SK-N-DZ (cell line): ENCODE results near the gene DDX56. TPM values are rescaled to one million over a fixed set of nuclear protein-coding genes. Genes with fewer than 3 reads are reported as not detected.
"Not testable (repeated sequence)": the region's sequence is repeated elsewhere in the genome, so short reads cannot be mapped to it uniquely, and the experiment has no call there.

Experiments used
- DNase-seq: peaks from one replicate; pipeline ENCODE4 v3.0.0-alpha.2; 2015; ENCODE audit warnings: low spot score
- polyA plus RNA-seq, 2 experiments: library from polyadenylated mRNA; depleted of rRNA; stranded (reverse); fragments of >200 nt; gene quantifications; 2 replicates each; pipeline ENCODE4 v1.2.3, GENCODE V29; 2014

Gene DDX56
- 93.1 and 95.4 TPM in 2 replicates for polyA plus RNA-seq (2014; cell fraction: cytosol; rRNA removed)
- 172 and 224 TPM in 2 replicates for polyA plus RNA-seq (2014; cell fraction: nucleus; rRNA removed)

GRCh38 chr7:44573464-44574286 is at the start of gene DDX56:
TSS of gene DDX56 (minus strand) at chr7:44573908. CDS start at chr7:44573895, 13 bp downstream.
- peak; percentile 94 for DNase-seq

- no peak for DNase-seq
These were observed 48.8 kb upstream of the DDX56 start for GRCh38 chr7:44622342-44623151.

DNA sequence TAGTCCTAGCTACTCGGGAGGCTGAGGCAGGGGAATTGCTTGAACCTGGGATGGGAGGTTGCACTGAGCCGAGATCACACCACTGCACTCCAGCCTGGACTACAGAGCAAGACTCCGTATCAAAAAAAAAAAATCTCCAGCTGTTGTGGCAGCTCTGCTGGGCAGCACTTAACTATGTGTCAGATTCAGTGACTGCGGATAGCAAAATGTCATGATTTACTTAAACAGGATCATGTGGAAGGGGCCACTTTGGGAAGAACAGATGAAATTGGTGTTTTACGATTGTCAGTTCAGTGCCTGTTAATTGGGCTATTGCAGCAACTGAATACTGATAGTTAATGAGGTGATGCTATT is 48.0 kb upstream of the DDX56 start:
- no peak for DNase-seq

- DNase-seq = no peak
These were observed 47.5 kb upstream of the DDX56 start for GRCh38 chr7:44621034-44621749.

DNA sequence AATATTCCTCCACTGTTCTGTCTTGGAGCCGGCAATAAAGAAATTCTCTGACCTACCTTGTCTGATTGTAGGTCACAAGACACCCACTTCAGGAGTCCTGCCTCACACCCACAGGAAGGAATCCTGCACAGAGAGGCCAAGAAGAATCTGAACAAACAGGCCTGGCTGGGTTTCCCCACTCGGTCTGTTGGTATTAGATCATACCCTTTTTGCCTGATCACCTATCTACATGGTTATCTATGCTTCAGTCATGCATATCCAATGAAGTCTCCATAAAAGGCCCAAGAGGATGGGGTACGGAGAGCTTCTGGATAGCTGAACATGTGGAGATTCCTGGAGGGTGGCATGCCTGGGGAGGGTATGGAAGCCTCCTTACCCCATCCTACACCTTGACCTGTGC is 45.0 kb upstream of the DDX56 start:
- DNase-seq = no peak

DNA sequence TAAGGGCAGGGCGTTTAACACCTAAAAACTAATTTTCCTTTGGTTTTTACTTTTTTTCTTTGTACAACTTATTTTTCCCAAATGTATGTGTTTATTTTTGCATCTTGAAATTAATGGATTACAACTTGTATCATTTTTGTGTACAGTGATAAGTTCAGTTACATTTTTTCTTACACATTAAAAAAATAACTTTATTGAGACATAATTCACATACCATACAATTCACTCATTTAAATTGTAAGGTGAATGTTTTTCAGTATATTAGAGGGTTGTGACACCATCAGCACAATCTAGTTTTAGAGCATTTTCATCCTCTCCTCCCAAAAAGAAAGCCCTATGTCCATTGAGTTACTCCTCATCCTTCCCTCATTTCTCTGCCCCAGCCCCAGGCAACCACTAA is 44.3 kb upstream of the DDX56 start:
- no peak for DNase-seq

DNA sequence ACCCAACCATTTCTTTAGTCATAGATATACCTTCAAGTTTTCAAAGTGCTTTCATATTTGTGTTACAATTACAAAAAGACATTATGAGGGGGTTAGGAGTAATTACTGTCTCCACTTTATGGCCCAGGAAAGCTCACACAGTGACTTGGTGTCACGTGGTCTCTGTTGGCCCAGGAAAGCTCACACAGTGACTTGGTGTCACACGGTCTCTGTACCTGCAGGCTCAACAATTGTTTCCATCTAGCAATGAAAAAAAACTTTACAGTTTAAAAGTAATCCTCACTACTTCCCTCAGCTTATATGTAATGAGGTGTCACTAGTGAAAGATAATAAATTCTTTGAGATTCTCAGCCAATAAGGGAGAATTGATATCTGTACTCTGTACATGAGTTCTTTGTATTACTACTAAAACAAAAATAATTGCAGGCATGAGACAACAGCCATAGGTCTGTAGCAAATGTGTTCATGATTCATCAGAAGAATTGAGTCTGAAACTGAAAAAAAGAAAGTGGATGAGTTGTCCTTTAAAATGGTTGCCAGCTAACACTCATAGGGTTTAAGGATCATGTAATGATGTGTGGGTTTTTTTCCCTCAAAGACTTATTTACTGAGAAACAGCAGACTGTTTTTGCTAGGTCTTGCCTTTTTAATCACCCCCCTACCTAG is 43.6 kb upstream of the DDX56 start:
- DNase-seq = no peak

- no peak for DNase-seq
These were observed 42.8 kb upstream of the DDX56 start for GRCh38 chr7:44616545-44616944.

- DNase-seq = no peak
These were observed 42.1 kb upstream of the DDX56 start for GRCh38 chr7:44615793-44616192.

DNA sequence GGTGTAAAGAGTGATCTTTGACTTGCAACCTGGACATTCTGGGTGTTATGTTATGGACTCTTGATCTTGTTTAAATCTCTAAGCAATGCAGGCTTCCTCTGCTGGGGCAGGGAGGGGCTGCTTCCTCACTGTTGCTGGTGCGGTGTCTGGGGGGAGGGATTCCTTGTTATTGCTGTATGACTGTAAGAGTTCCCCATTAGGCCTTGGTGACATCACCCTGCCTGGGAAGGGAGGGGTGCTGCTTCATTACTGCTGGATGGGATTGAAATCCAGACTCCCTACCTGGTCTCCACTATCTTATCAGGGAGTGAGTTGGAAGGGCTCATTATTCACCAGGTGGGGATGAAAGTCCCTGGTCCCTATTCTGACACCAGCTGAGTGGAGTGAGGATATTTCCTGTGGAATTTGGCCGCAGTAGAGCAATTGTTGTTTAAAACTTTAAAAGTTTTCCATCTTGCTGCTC is 41.5 kb upstream of the DDX56 start:
- DNase-seq = no peak

- DNase-seq = no peak
These were observed 36.1 kb upstream of the DDX56 start for GRCh38 chr7:44609829-44610228.

GRCh38 chr7:44608916-44609648 is 35.4 kb upstream of the DDX56 start:
- no peak for DNase-seq

DNA sequence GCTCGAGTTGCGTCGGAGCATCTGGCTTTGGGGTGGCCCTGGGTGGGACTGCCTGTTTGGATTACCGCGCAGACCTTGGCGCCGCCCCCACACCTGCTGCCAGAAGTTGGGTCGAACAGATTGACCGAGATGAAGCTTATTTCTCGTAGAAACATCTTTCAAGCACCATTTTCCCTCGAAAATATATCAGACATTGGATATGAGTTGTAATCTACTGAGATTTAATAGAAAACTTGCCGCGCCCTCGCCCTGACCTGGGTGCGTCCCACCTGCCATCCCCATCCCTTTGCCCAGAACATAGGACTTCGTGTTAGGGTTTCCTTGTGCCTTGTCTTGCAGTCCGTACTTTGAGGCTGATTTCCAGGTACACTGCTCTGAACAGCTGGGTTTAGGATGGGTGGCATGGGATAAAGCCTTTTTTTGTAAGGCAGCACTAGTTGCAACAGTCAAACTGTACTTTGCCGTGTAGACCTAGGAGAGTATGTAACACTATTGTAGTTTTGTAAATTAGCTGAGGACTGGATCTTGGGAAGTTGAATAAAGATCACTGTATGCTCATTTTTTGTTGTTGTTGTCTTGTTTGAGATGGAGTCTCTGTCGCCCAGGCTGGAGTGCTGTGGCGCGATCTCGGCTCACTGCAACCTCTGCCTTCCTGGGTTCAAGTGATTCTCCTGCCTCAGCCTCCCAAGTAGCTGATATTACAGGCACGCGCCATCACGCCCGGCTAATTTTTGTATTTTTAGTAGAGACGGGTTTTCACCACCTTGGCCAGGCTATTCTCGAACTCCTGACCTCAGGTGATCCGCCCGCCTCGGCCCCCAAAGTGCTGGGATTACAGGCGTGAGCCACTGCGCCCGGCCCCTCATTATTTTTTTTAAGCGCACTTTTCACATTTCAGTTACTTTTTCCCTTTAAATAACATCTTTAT is 33.7 kb upstream of the DDX56 start:
- DNase-seq = peak; percentile 37

DNA sequence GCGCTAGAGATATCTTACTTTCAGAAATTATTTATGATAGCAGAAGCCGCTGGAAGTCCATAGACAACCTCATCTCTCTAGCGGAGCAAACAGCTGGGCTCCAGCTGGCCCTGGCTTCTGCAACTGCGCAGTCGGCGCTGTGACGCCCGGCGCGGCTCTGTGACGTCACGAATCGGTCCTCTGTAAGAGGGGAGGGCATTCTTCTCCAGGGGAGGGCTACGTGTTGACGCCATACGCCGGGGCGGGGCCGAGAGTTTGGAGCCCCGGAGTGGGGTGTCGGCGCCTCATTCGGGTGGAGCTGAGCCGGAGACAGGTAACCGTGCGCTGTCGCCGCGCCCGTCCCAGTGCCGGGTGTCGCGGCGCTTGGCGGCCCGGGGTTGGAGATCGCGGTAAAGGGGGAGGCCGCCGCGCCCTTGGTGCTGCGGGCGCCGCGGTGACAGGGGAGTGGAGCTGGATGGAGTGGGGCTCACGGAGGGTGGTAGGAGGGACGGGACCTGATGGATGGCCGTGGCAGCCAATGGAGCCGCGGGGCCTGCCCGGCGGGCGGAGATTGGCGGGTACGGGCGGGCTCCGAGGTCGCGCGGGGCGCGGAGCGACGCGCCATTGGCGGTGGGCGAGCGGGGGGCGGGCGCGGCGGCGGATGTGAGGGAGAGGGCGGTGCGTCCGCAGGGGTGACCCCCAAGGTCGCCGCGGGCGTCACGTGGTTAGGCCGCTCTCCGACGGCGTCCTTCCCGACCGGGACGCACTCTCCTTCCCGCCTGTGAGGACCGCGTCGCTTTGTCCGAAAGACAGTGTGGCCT is 32.8 kb upstream of the DDX56 start, which contains the start of gene OGDH:
OGDH (plus strand) TSS at position 287 of the 800 bp plus-strand sequence. CDS start 17,717 bp downstream, outside the sequence.
- peak; percentile 98 for DNase-seq

- no peak for DNase-seq
These were observed 31.2 kb upstream of the DDX56 start for GRCh38 chr7:44604941-44605340.

DNA sequence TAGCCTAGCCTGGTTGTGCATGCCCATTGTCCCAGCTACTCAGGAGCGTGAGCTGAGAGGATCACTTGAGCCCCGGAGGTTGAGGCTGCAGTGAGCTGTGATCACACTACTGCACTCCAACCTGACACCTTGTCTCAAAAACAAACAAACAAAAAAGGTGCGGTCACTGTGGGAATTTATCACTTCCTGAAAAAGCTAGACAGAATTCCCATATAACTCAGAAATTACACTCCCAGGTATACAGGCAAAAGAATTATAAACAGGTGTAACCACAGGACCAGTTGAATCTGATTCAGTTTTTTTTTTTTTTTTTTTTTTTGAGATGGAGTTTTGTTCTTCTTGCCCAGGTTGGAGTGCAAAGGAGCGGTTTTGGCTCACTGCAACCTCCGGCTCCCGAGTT is 29.5 kb upstream of the DDX56 start:
- DNase-seq = no peak

GRCh38 chr7:44602576-44602910 is 28.8 kb upstream of the DDX56 start:
- DNase-seq = no peak

GRCh38 chr7:44599222-44599621 is 25.5 kb upstream of the DDX56 start:
- DNase-seq = no peak

DNA sequence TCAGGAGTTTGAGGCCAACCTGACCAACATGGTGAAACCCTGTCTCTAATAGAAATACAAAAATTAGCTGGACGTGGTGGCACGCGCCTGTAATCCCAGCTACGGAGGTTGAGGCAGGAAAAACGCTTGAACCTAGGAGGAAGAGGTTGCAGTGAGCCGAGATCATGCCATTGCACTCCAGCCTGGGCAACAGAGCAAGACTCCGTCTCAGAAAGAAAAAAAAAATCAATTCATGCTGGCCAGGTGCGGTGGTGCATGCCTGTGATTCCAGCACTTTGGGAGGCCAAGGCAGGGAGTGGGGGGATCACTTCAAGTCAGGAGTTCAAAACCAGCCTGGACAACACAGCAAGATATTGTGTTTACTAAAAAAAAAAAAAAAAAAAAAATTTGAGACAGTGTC is 23.5 kb upstream of the DDX56 start:
- not testable (repeated sequence) for DNase-seq
